Esophagus muscularis mucosa (tissue), 3 donors: Measurements from ENCODE around the gene CHCHD3.

ENCODE experiments used
- CTCF ChIP-seq, 3 experiments: fragments of 200-600 bp in 2 of 3; fragments of 450-650 bp in 1 of 3; sonication (generic) in 2 of 3; IDR thresholded peaks; one replicate each; pipeline ENCODE4 v1.5.1; 2017 to 2019; ENCODE audit warnings: antibody characterized with exemption in 3 of 3, mild to moderate bottlenecking in 2 of 3, moderate library complexity in 1 of 3
- POLR2A ChIP-seq: fragments of 450-650 bp; IDR thresholded peaks from one replicate; pipeline ENCODE4 v1.6.1; 2017; ENCODE audit warnings: antibody characterized with exemption, moderate library complexity, mild to moderate bottlenecking, low read depth

GRCh38 chr7:133124974-133125373 is 43.1 kb upstream of the CHCHD3 start:
- TF ChIP-seq CTCF (IDR thresholded peaks at IDR 0.05) = no peak
- TF ChIP-seq POLR2A = no peak
